ENCODE data around the gene PSMD1. TPM values are rescaled to one million over a fixed set of nuclear protein-coding genes. Genes with fewer than 3 reads are reported as not detected.

PSMD1 gene
- total and polyA plus RNA-seq, 12 donors: 38.9 to 226 (median 86.3) TPM

DNA sequence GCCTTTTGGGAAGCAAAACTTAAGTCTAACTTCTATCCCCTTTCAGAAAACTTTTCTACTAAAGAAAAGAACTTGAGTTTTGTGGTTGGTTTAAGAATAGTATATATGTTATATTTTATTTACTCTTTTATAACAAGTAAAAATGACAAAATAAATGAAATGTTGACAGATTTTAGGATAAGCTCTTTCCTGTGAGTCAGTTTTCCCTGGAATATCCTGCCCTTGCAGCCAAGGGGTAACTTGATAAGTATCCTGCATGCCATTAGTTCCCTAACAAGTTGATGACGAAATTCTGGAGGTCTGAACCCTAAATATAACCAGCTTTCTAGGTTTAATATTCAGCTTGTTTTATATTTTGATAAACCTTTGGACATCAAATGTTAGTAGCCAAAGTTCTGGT, 75.5 kb downstream of the PSMD1 start:
- 26 to 50% (median 29%) methylated on average over 1 of the region's 1 CpG for WGBS, 4 donors
- intact Hi-C loops (cut with DNase I): no loop called here
- Histone ChIP-seq H3K4me1 (replicated peaks in 1 of 2) (peaks cover 0 to 45% of the 10 kb centered on the region in 2 donors), H3K4me3 (no peak overlapping the region), H3K36me3 (replicated peaks in 1 of 2) (no peaks in the 10 kb centered on the region), H3K9me3 (replicated peaks in 1 of 3) (no peaks in the 10 kb centered on the region), H3K27ac (peak overlapping the region in 3 of 5 donors; percentile 20 to 43 (median 23)), H3K27me3 (no peaks in the 10 kb centered on the region)
- TF ChIP-seq POLR2A (IDR thresholded peaks at IDR 0.05): no peak
- TF ChIP-seq, protein P1, sequence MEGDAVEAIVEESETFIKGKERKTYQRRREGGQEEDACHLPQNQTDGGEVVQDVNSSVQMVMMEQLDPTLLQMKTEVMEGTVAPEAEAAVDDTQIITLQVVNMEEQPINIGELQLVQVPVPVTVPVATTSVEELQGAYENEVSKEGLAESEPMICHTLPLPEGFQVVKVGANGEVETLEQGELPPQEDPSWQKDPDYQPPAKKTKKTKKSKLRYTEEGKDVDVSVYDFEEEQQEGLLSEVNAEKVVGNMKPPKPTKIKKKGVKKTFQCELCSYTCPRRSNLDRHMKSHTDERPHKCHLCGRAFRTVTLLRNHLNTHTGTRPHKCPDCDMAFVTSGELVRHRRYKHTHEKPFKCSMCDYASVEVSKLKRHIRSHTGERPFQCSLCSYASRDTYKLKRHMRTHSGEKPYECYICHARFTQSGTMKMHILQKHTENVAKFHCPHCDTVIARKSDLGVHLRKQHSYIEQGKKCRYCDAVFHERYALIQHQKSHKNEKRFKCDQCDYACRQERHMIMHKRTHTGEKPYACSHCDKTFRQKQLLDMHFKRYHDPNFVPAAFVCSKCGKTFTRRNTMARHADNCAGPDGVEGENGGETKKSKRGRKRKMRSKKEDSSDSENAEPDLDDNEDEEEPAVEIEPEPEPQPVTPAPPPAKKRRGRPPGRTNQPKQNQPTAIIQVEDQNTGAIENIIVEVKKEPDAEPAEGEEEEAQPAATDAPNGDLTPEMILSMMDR (IDR thresholded peaks at IDR 0.05): no peak
- peak in 3 of 7 donors; percentile 27 to 53 (median 27) for DNase-seq

DNA sequence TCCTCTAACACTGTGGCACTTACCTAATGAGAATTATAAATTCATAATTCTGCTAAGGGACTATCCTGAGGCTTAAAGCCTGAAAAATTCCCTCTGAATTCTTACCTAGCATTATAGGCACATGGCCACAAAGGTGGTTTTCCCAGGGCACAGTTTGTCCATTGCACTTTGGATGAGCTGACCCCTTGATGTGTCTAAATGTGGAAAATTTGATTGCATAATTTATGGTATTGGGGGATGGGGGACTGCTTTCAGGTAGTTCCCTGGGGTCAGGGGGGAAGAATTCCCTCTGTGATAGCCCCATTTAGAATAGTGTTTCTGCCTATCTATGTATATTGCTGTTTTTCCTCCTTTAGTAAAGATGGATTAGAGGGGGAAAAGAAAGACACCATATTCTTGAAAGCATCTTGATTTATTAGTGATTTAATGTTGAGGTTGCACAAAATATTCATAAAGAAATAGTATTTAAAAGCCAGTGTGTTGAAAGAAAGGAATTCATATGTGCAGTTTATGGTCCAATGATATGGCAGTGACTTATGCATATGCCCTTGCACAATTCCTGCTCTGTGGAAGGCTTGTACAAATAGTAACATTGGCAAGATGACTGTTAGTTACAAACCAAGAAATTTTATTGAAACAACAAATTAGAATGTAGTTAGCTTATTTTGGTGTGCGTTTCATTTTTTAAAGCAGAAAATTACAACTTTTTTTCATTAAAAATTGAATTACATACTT, 76.9 kb downstream of the PSMD1 start:
- H3K4me1 ChIP-seq (replicated peaks in 1 of 2): peaks cover 0 to 47% of the 10 kb centered on the region in 2 donors
- H3K9me3 ChIP-seq (replicated peaks in 1 of 3): no peaks in the 10 kb centered on the region
- 80 to 87% (median 86%) methylated on average over 1 of the region's 1 CpG for WGBS, 4 donors
- no peaks in the 10 kb centered on the region for H3K27me3 ChIP-seq
- no peak overlapping the region for H3K27ac ChIP-seq
- no peak for TF ChIP-seq POLR2A (IDR thresholded peaks at IDR 0.05)
- TF ChIP-seq, protein P1 (IDR thresholded peaks at IDR 0.05): no peak
- intact Hi-C loops (cut with DNase I): no loop called here
- no peak overlapping the region for H3K4me3 ChIP-seq
- H3K36me3 ChIP-seq (replicated peaks in 1 of 2): no peaks in the 10 kb centered on the region
- no peak for DNase-seq

DNA sequence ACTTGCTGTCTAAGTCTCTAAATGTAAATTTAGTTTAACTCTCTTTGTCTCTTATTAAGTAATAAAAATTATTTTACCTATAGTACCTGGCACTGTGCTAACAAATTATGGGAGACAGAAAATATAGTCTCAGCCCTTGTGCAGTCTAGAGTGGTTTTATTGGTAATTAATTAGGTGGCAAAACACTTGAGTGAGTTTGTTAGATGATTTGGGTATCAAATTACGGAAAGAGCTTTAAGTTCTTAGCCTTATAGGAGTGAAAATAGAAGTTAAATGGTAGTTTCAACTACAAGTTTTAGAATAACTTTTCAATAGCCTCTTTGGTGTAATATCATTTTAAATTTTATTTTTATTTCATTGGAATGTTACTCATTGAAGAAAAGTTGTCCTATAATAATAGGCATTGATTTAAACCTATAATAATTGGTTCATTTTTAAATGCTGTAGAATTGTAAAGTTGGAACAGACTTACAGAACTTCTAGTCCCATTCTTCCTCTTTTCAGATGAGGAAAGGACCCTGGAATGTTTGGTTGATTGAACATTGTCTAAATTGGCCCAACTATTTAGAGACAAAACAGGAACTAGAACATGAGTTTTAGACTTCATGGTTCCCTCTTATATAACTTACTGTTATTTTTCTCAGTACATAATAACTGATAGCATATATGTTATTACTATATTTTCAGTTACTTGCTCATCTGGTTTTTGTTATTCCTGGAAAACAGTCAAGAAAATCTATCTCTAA, 78.4 kb downstream of the PSMD1 start:
- TF ChIP-seq POLR2A (IDR thresholded peaks at IDR 0.05): no peak
- TF ChIP-seq, protein P1 (IDR thresholded peaks at IDR 0.05): no peak
- Histone ChIP-seq H3K4me1 (replicated peaks in 1 of 2) (peaks cover 0 to 54% of the 10 kb centered on the region in 2 donors), H3K4me3 (no peak overlapping the region), H3K36me3 (replicated peaks in 1 of 2) (no peaks in the 10 kb centered on the region), H3K9me3 (replicated peaks in 1 of 3) (no peaks in the 10 kb centered on the region), H3K27ac (peak overlapping the region in 3 of 5 donors; percentile 21 to 52 (median 41)), H3K27me3 (no peaks in the 10 kb centered on the region)
- intact Hi-C loops (cut with DNase I): no loop called here
- WGBS, 4 donors: 94 to 100% (median 97%) methylated on average over 1 of the region's 1 CpG
- DNase-seq: no peak

DNA sequence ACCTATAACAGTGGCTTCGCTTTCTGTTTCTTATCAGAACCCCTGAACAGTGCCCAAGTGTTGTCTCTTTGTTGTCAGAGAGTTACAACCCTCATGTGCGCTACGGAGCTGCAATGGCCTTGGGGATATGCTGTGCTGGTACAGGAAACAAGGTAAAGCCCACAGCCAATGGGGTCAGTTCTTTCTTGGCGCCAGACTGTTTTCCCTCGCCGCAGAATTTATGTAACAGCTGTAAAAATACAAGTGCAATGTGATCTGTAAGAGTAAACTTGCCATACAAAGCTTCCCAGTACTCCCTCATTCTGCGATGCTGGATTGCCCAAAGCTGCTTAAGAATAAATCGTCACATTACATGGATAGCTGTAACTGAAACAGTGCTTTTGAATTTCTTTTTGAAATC, 82.0 kb downstream of the PSMD1 start:
- 32 to 46% (median 42%) methylated on average over 8 of the region's 8 CpGs for WGBS, 4 donors
- Histone ChIP-seq H3K36me3 (replicated peaks in 1 of 2) (no peaks in the 10 kb centered on the region), H3K4me1 (replicated peaks in 1 of 2) (peaks cover 0 to 29% of the 10 kb centered on the region in 2 donors), H3K27me3 (no peaks in the 10 kb centered on the region), H3K4me3 (peak overlapping the region in 1 of 4 donors; percentile 12), H3K9me3 (replicated peaks in 1 of 3) (no peaks in the 10 kb centered on the region), H3K27ac (peak overlapping the region in 4 of 5 donors; percentile 42 to 71 (median 66))
- intact Hi-C loops (cut with DNase I): no loop called here
- TF ChIP-seq POLR2A (IDR thresholded peaks at IDR 0.05): peak in 1 of 2 donors; percentile 57
- TF ChIP-seq, protein P1 (IDR thresholded peaks at IDR 0.05): no peak
- DNase-seq: peak; percentile 63 to 87 (median 80)

Data from adrenal gland (tissue), 12 donors.